Right lobe of liver (tissue), 4 donors: ENCODE data around the gene MMP24OS.

Experiments
- CTCF ChIP-seq, 4 donors: fragments of 200-600 bp in 3 of 4; fragments of 450-650 bp in 1 of 4; IDR thresholded peaks; one replicate each; pipeline versions ENCODE4 v1.5.1 to v1.8.0; 2016 to 2022; ENCODE audit warnings: antibody characterized with exemption in 4 of 4, mild to moderate bottlenecking in 2 of 4
- POLR2A ChIP-seq: fragments of 450-650 bp; IDR thresholded peaks from one replicate; pipeline ENCODE4 v1.6.1; 2017; ENCODE audit warnings: antibody characterized with exemption, mild to moderate bottlenecking
- donor health status: DM: no; HTN: no; CAD: no.
- donor health status: DM: no; HTN: no; CAD: no.
- donor health status: DM: no; HTN: yes; CAD: no.

- TF ChIP-seq CTCF (IDR thresholded peaks at IDR 0.05) (no peak), POLR2A (no peak)
Measured at GRCh38 chr20:35284992-35285805, 7.3 kb upstream of the MMP24OS start.
